HEK293 (cell line): ENCODE data around the gene SDR42E1.

ENCODE experiments used
- CTCF ChIA-PET: fragments of 350-600 bp; formaldehyde crosslinking; extraction: SDS; loops from one replicate; lab custom pipeline; 2021; ENCODE audit warnings: antibody characterized with exemption; lab: Yijun Ruan, JAX
- POLR2A ChIA-PET: fragments of 300-600 bp; formaldehyde crosslinking; extraction: SDS; loops from one replicate; lab custom pipeline; 2020; ENCODE audit warnings: antibody characterized with exemption, inconsistent platforms; lab: Yijun Ruan, JAX
- H3K27ac ChIP-seq: fragments of 200-500 bp; sonication (Bioruptor generic); 2 replicates; pipeline ENCODE4 v1.5.1; 2014; ENCODE audit warnings: low read depth, low read length, control low read depth, inconsistent platforms; ENCODE audit errors: extremely low read depth
- H3K36me3 ChIP-seq, 2 experiments: fragments of 200-500 bp in 1 of 2; sonication (Bioruptor generic) in 1 of 2; 1 replicate in 1 of 2; 2 replicates in 1 of 2; pipeline ENCODE4 v1.5.1; 2014 to 2017; ENCODE audit warnings: inconsistent platforms in 2 of 2, low read length in 2 of 2; ENCODE audit not compliant: control insufficient read depth in 2 of 2, insufficient read depth in 1 of 2
- H3K4me1 ChIP-seq: fragments of 200-500 bp; sonication (Bioruptor generic); 2 replicates; pipeline ENCODE4 v1.5.1; 2014; ENCODE audit warnings: mild to moderate bottlenecking, low read length, inconsistent platforms; ENCODE audit not compliant: control insufficient read depth, insufficient read depth
- H3K4me3 ChIP-seq: 2 replicates; pipeline ENCODE4 v1.5.1; 2011; ENCODE audit warnings: low read depth, mild to moderate bottlenecking, control low read depth, low read length, moderate library complexity
- H3K9me3 ChIP-seq: fragments of 200-500 bp; sonication (Bioruptor generic); 2 replicates; pipeline ENCODE4 v1.5.1; 2014; ENCODE audit warnings: low read depth, low read length, inconsistent platforms; ENCODE audit not compliant: control insufficient read depth, insufficient read depth
- BCL11B ChIP-seq: fragments of 450-650 bp; formaldehyde crosslinking; IDR thresholded peaks from 2 replicates; pipeline ENCODE4 v1.5.1; 2016; ENCODE audit warnings: low read depth, missing biosample characterization, missing genetic modification characterization
- GLI4 ChIP-seq: fragments of 450-650 bp; formaldehyde crosslinking; IDR thresholded peaks from 2 replicates; pipeline ENCODE4 v1.5.1; 2016; ENCODE audit warnings: missing biosample characterization, missing genetic modification characterization
- GLIS2 ChIP-seq: fragments of 450-650 bp; formaldehyde crosslinking; IDR thresholded peaks from 2 replicates; pipeline ENCODE4 v1.5.1; 2016; ENCODE audit warnings: missing biosample characterization, missing genetic modification characterization
- MEIS1 ChIP-seq: sonication (generic); formaldehyde crosslinking; IDR thresholded peaks from 2 replicates; pipeline ENCODE4 v1.8.1; 2022; ENCODE audit warnings: missing genetic modification reagents, mild to moderate bottlenecking, borderline replicate concordance
- WT1 ChIP-seq: fragments of 450-650 bp; formaldehyde crosslinking; IDR thresholded peaks from 2 replicates; pipeline ENCODE4 v1.5.1; 2016; ENCODE audit warnings: missing biosample characterization, missing genetic modification characterization
- ZNF112 ChIP-seq: fragments of 450-650 bp; formaldehyde crosslinking; IDR thresholded peaks from 2 replicates; pipeline ENCODE4 v1.5.0; 2017; ENCODE audit warnings: missing biosample characterization, missing genetic modification characterization
- ZNF140 ChIP-seq: fragments of 450-650 bp; formaldehyde crosslinking; IDR thresholded peaks from 2 replicates; pipeline ENCODE4 v1.5.1; 2016; ENCODE audit warnings: missing biosample characterization, missing genetic modification characterization
- ZNF16 ChIP-seq: fragments of 450-650 bp; formaldehyde crosslinking; IDR thresholded peaks from 2 replicates; pipeline ENCODE4 v1.5.1; 2016; ENCODE audit warnings: low read depth, missing biosample characterization, missing genetic modification characterization
- ZNF169 ChIP-seq: fragments of 450-650 bp; formaldehyde crosslinking; IDR thresholded peaks from 2 replicates; pipeline ENCODE4 v1.5.1; 2016; ENCODE audit warnings: missing biosample characterization, missing genetic modification characterization
- ZNF211 ChIP-seq: fragments of 450-650 bp; formaldehyde crosslinking; IDR thresholded peaks from 2 replicates; pipeline ENCODE4 v1.5.1; 2016; ENCODE audit warnings: low read depth, missing biosample characterization, missing genetic modification characterization
- ZNF24 ChIP-seq: fragments of 450-650 bp; formaldehyde crosslinking; IDR thresholded peaks from 2 replicates; pipeline ENCODE4 v1.5.1; 2016; ENCODE audit warnings: missing biosample characterization, missing genetic modification characterization
- ZNF302 ChIP-seq: fragments of 450-650 bp; formaldehyde crosslinking; IDR thresholded peaks from 2 replicates; pipeline ENCODE4 v1.5.1; 2016; ENCODE audit warnings: missing biosample characterization, missing genetic modification characterization, low read depth
- ZNF311 ChIP-seq: fragments of 450-650 bp; formaldehyde crosslinking; IDR thresholded peaks from 2 replicates; pipeline ENCODE4 v1.5.1; 2017; ENCODE audit warnings: missing biosample characterization, missing genetic modification characterization, borderline replicate concordance
- ZNF335 ChIP-seq: fragments of 450-650 bp; formaldehyde crosslinking; conservative IDR thresholded peaks from 2 replicates; pipeline ENCODE4 v1.5.1; 2016; ENCODE audit warnings: missing biosample characterization, missing genetic modification characterization
- ZNF416 ChIP-seq: fragments of 450-650 bp; formaldehyde crosslinking; IDR thresholded peaks from 2 replicates; pipeline ENCODE4 v1.5.1; 2016; ENCODE audit warnings: missing biosample characterization, missing genetic modification characterization
- ZNF423 ChIP-seq: fragments of 450-650 bp; formaldehyde crosslinking; IDR thresholded peaks from 2 replicates; pipeline ENCODE4 v1.5.1; 2016; ENCODE audit warnings: missing biosample characterization, missing genetic modification characterization
- ZNF514 ChIP-seq: fragments of 450-650 bp; formaldehyde crosslinking; IDR thresholded peaks from 2 replicates; pipeline ENCODE4 v1.5.1; 2016; ENCODE audit warnings: missing biosample characterization, missing genetic modification characterization
- ZNF560 ChIP-seq: fragments of 450-650 bp; formaldehyde crosslinking; IDR thresholded peaks from 2 replicates; pipeline ENCODE4 v1.5.1; 2017; ENCODE audit warnings: missing biosample characterization, missing genetic modification characterization, borderline replicate concordance
- ZNF621 ChIP-seq: fragments of 450-650 bp; formaldehyde crosslinking; IDR thresholded peaks from 2 replicates; pipeline ENCODE4 v1.5.1; 2017; ENCODE audit warnings: missing biosample characterization, missing genetic modification characterization
- ZNF623 ChIP-seq: fragments of 450-650 bp; formaldehyde crosslinking; IDR thresholded peaks from 2 replicates; pipeline ENCODE4 v1.5.1; 2016; ENCODE audit warnings: missing biosample characterization, missing genetic modification characterization
- ZNF664 ChIP-seq: fragments of 450-650 bp; formaldehyde crosslinking; IDR thresholded peaks from 2 replicates; pipeline ENCODE4 v1.5.1; 2016; ENCODE audit warnings: missing biosample characterization, missing genetic modification characterization
- ZNF677 ChIP-seq: fragments of 450-650 bp; IDR thresholded peaks from 2 replicates; pipeline ENCODE4 v1.5.0; 2018; ENCODE audit warnings: missing biosample characterization, mild to moderate bottlenecking, missing genetic modification characterization, moderate library complexity
- ZNF791 ChIP-seq: fragments of 450-650 bp; formaldehyde crosslinking; IDR thresholded peaks from 2 replicates; pipeline ENCODE4 v1.5.1; 2016; ENCODE audit warnings: missing biosample characterization, missing genetic modification characterization
- ZSCAN16 ChIP-seq: fragments of 450-650 bp; formaldehyde crosslinking; IDR thresholded peaks from 2 replicates; pipeline ENCODE4 v1.5.1; 2016; ENCODE audit warnings: missing biosample characterization, missing genetic modification characterization
- TF ChIP-seq, protein P1 (sequence below): fragments of 450-650 bp; formaldehyde crosslinking; IDR thresholded peaks from 2 replicates; pipeline ENCODE4 v1.5.0; 2017; ENCODE audit warnings: missing biosample characterization, missing genetic modification characterization, borderline replicate concordance

SDR42E1 gene

DNA sequence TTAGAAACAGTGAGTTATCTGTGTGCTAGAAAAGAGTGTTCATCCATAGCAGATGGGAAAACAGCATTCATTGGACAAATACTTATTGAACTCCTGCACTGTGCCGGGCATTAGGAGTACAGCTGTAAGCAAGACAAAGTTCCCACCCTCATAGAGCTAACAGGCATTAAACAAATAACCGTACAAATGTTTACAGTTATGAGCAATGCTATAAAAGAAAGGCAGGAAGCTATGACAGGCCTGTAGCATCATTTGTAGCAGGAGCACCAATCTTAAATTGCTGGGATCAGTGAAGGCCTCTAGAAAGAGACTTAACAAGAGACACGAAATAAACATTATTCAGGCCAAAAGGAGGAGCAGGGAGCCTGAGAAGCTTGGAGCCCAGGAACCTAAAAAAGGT, 15.6 kb downstream of the SDR42E1 start:
- Histone ChIP-seq H3K4me1 (no peaks in the 10 kb centered on the region), H3K9me3 (no peaks in the 10 kb centered on the region), H3K4me3 (no peak overlapping the region), H3K36me3 (no peaks in the 10 kb centered on the region), H3K27ac (no peak overlapping the region)
- POLR2A ChIA-PET: no interaction called here
- CTCF ChIA-PET: interaction anchor here (1.3 to 3.3 kb wide), 2 partner anchors 54 to 104 kb away, joined by 3 to 30 read pairs; no protein-coding TSS in a partner anchor
- no peak for TF ChIP-seq ZNF311 (tag by site-specific recombination)
- no peak for TF ChIP-seq ZNF211 (tag by site-specific recombination)
- no peak for TF ChIP-seq ZNF16

DNA sequence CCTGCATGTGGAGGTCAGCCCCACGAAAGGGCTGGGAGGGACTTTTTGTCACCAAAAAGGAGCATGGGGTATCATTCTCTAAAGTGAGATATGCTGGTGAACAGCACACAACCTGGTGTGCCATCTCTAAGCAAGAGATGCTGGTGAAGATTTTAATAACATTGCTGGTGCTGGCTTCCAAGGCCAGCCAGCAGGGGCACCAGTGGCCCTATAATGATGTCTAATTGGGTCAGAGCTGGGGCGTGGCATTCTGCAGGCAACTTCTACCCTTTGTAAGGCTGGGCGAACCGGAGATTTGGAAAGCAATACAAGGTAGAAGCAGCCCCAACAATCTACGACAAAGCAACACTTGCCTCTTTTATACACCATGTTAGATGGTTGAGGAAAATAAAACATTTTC, 16.8 kb downstream of the SDR42E1 start:
- CTCF ChIA-PET: interaction anchor here (1.3 kb wide), 1 partner anchor 26 kb away, joined by 3 read pairs; no protein-coding TSS in a partner anchor
- TF ChIP-seq ZNF677 (tag by site-specific recombination) (no peak), GLI4 (tag by site-specific recombination) (no peak), ZNF514 (tag by site-specific recombination) (no peak), ZNF664 (tag by site-specific recombination) (no peak), GLIS2 (tag by site-specific recombination) (no peak), ZNF112 (tag by site-specific recombination) (no peak)
- Histone ChIP-seq H3K9me3 (no peaks in the 10 kb centered on the region), H3K4me3 (no peak overlapping the region), H3K36me3 (no peaks in the 10 kb centered on the region), H3K27ac (no peak overlapping the region), H3K4me1 (no peaks in the 10 kb centered on the region)
- POLR2A ChIA-PET: no interaction called here

DNA sequence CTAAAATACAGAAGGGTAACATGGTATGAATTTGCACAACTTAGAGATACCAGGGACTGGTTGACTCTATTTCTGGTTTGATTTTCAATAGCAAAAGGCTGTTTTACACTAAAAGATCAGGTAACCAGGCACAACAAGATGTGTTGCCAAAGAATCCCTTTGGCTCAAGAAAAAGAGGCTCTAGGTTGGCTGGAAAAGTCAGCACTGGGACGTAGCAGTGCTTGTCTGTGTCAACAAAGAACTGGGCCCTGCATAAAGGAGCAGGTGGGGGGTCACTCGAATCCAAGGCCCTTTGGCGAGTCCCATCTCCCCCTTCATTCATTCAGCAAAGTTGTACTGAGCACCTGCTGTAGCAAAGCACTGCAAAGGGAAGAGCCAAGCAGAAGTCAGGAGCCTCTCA, 18.4 kb downstream of the SDR42E1 start:
- Histone ChIP-seq H3K4me3 (no peak overlapping the region), H3K36me3 (no peaks in the 10 kb centered on the region), H3K4me1 (no peaks in the 10 kb centered on the region), H3K27ac (no peak overlapping the region), H3K9me3 (no peaks in the 10 kb centered on the region)
- TF ChIP-seq WT1 (tag by site-specific recombination) (no peak), BCL11B (no peak), ZSCAN16 (tag by site-specific recombination) (no peak), ZNF423 (no peak), ZNF416 (tag by site-specific recombination) (no peak), ZNF335 (no peak), ZNF140 (no peak), MEIS1 (CRISPR knock-in tag) (no peak), ZNF791 (tag by site-specific recombination) (no peak), ZNF169 (tag by site-specific recombination) (no peak), ZNF623 (tag by site-specific recombination) (no peak), ZNF24 (tag by site-specific recombination) (no peak), ZNF560 (no peak)
- CTCF ChIA-PET: no interaction called here
- POLR2A ChIA-PET: no interaction called here

DNA sequence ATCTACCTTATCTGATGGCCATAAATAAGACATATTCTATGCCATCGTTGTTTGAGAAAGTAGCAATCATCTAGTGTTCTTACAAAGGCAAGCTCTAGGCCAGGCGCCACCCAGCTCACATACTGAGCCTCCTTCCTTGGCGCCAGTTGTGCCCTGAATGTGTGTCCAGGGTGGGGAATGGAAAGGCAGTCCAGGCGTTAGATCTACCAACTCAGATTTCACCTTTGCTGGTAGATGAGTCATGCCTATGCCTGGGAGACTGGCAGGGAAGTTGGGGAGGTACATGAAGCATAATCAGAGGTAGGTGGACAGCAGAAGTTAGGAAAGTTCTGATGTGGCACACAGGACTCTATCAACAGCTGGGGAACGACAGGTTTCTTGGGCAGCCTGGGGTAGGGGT, 23.6 kb downstream of the SDR42E1 start:
- Histone ChIP-seq H3K9me3 (no peaks in the 10 kb centered on the region), H3K36me3 (no peaks in the 10 kb centered on the region), H3K4me1 (no peaks in the 10 kb centered on the region), H3K27ac (no peak overlapping the region), H3K4me3 (no peak overlapping the region)
- CTCF ChIA-PET: interaction anchor here (0.6 kb wide), 1 partner anchor 101 kb away, joined by 3 read pairs; no protein-coding TSS in a partner anchor
- POLR2A ChIA-PET: no interaction called here
- TF ChIP-seq ZNF302 (tag by site-specific recombination) (no peak), ZNF621 (tag by site-specific recombination) (no peak)
- TF ChIP-seq, protein P1, sequence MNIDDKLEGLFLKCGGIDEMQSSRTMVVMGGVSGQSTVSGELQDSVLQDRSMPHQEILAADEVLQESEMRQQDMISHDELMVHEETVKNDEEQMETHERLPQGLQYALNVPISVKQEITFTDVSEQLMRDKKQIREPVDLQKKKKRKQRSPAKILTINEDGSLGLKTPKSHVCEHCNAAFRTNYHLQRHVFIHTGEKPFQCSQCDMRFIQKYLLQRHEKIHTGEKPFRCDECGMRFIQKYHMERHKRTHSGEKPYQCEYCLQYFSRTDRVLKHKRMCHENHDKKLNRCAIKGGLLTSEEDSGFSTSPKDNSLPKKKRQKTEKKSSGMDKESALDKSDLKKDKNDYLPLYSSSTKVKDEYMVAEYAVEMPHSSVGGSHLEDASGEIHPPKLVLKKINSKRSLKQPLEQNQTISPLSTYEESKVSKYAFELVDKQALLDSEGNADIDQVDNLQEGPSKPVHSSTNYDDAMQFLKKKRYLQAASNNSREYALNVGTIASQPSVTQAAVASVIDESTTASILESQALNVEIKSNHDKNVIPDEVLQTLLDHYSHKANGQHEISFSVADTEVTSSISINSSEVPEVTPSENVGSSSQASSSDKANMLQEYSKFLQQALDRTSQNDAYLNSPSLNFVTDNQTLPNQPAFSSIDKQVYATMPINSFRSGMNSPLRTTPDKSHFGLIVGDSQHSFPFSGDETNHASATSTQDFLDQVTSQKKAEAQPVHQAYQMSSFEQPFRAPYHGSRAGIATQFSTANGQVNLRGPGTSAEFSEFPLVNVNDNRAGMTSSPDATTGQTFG (tag by site-specific recombination): no peak
